Measurements from ENCODE around the gene INTS6L.
"Not testable (repeated sequence)": the region's sequence is repeated elsewhere in the genome, so short reads cannot be mapped to it uniquely, and the experiment has no call there.

Gene INTS6L

GRCh38 chrX:135522878-135523693 is 2.6 kb downstream of the INTS6L start:
- DNase-seq, result no peak

- no peak for DNase-seq
Observed at GRCh38 chrX:135528254-135528653, 7.8 kb downstream of the INTS6L start.

GRCh38 chrX:135528756-135529155 is 8.3 kb downstream of the INTS6L start:
- DNase-seq, result no peak

- DNase-seq, result no peak
Observed at GRCh38 chrX:135530097-135530496, 9.6 kb downstream of the INTS6L start.

- no peak for DNase-seq
Observed at GRCh38 chrX:135531813-135532212, 11.4 kb downstream of the INTS6L start.

GRCh38 chrX:135535077-135535940 is 14.8 kb downstream of the INTS6L start:
- DNase-seq, result no peak

GRCh38 chrX:135536877-135537276 is 16.4 kb downstream of the INTS6L start:
- DNase-seq, result no peak

- DNase-seq, result no peak
Observed at GRCh38 chrX:135541351-135541750, 20.9 kb downstream of the INTS6L start.

GRCh38 chrX:135543172-135543571 is 22.7 kb downstream of the INTS6L start:
- DNase-seq, result no peak

- DNase-seq, result no peak
Observed at GRCh38 chrX:135543924-135544323, 23.5 kb downstream of the INTS6L start.

- no peak for DNase-seq
Observed at GRCh38 chrX:135544338-135544948, 24.0 kb downstream of the INTS6L start.

GRCh38 chrX:135547767-135548166 is 27.3 kb downstream of the INTS6L start:
- no peak for DNase-seq

GRCh38 chrX:135549519-135549918 is 29.1 kb downstream of the INTS6L start:
- DNase-seq, result no peak

- DNase-seq, result no peak
Observed at GRCh38 chrX:135556055-135556454, 35.6 kb downstream of the INTS6L start.

- no peak for DNase-seq
Observed at GRCh38 chrX:135557344-135557743, 36.9 kb downstream of the INTS6L start.

GRCh38 chrX:135572436-135572835 is 52.0 kb downstream of the INTS6L start:
- DNase-seq, result no peak

- no peak for DNase-seq
Observed at GRCh38 chrX:135581496-135581895, 61.0 kb downstream of the INTS6L start.

- no peak for DNase-seq
Observed at GRCh38 chrX:135585153-135585552, 64.7 kb downstream of the INTS6L start.

- DNase-seq, result no peak
Observed at GRCh38 chrX:135591871-135592270, 71.4 kb downstream of the INTS6L start.

GRCh38 chrX:135594049-135594448 is 73.6 kb downstream of the INTS6L start:
- not testable (repeated sequence) for DNase-seq

GRCh38 chrX:135594453-135594852 is 74.0 kb downstream of the INTS6L start:
- not testable (repeated sequence) for DNase-seq

GRCh38 chrX:135595543-135595942 is 75.1 kb downstream of the INTS6L start:
- DNase-seq, result no peak

- no peak for DNase-seq
Observed at GRCh38 chrX:135596495-135596894, 76.0 kb downstream of the INTS6L start.

- DNase-seq, result no peak
Observed at GRCh38 chrX:135605906-135606305, 85.4 kb downstream of the INTS6L start.

All from amniotic stem cell (primary cell).